PC-9 (cell line): ENCODE measurements around the gene ZDHHC17.

Experiments
- EZH2 ChIP-seq: fragments of 200-600 bp; sonication (generic); IDR thresholded peaks from 2 replicates; pipeline ENCODE4 v1.8.0; 2017; ENCODE audit warnings: antibody characterized with exemption, low read depth
- TF ChIP-seq, protein P1 (sequence below): fragments of 200-600 bp; sonication (generic); conservative IDR thresholded peaks from 2 replicates; pipeline ENCODE4 v1.6.1; 2017; ENCODE audit warnings: mixed run types, antibody characterized with exemption, mild to moderate bottlenecking, moderate library complexity

DNA sequence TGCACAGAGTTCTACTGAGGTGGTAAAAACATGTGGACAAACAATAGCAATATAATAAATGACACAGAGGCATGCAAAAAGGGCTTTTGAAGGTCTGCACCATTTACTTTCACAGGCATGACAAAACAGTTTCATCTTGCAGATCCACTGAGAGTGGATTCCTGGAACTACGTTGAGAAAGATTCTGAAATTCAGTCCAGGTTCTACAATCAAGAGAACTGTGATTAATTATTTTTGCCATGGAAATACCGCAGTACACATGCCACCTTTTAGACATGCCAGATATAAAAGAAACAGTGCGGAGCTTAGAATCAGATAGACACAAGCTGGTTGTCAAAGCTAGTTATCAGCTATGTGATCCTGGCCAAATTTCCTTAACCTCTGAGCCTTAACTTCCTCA, 110.1 kb downstream of the ZDHHC17 start:
- TF ChIP-seq, protein P1, sequence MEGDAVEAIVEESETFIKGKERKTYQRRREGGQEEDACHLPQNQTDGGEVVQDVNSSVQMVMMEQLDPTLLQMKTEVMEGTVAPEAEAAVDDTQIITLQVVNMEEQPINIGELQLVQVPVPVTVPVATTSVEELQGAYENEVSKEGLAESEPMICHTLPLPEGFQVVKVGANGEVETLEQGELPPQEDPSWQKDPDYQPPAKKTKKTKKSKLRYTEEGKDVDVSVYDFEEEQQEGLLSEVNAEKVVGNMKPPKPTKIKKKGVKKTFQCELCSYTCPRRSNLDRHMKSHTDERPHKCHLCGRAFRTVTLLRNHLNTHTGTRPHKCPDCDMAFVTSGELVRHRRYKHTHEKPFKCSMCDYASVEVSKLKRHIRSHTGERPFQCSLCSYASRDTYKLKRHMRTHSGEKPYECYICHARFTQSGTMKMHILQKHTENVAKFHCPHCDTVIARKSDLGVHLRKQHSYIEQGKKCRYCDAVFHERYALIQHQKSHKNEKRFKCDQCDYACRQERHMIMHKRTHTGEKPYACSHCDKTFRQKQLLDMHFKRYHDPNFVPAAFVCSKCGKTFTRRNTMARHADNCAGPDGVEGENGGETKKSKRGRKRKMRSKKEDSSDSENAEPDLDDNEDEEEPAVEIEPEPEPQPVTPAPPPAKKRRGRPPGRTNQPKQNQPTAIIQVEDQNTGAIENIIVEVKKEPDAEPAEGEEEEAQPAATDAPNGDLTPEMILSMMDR: no peak
- TF ChIP-seq EZH2: no peak
